ENCODE data around the gene TBX21.
"Not testable (repeated sequence)": the region's sequence is repeated elsewhere in the genome, so short reads cannot be mapped to it uniquely, and the experiment has no call there.

Gene TBX21

GRCh38 chr17:47757386-47757785 is 24.4 kb downstream of the TBX21 start:
- DNase-seq (ENCODE audit: extremely low spot score, insufficient read length, low read depth): no peak
- FAIRE-seq: no peak

GRCh38 chr17:47760409-47761140 is 27.5 kb downstream of the TBX21 start:
- FAIRE-seq (no peak), DNase-seq (ENCODE audit: extremely low spot score, insufficient read length, low read depth) (no peak)

GRCh38 chr17:47762728-47763127 is 29.7 kb downstream of the TBX21 start:
- no peak for FAIRE-seq
- DNase-seq (ENCODE audit: extremely low spot score, insufficient read length, low read depth): no peak

GRCh38 chr17:47763913-47764582 is 31.0 kb downstream of the TBX21 start:
- no peak for DNase-seq (ENCODE audit: extremely low spot score, insufficient read length, low read depth)
- no peak for FAIRE-seq

GRCh38 chr17:47773649-47774048 is 40.6 kb downstream of the TBX21 start:
- DNase-seq (ENCODE audit: extremely low spot score, insufficient read length, low read depth); FAIRE-seq: not testable (repeated sequence)

- DNase-seq (ENCODE audit: extremely low spot score, insufficient read length, low read depth) (no peak), FAIRE-seq (no peak)
Measured at GRCh38 chr17:47774331-47774730, 41.3 kb downstream of the TBX21 start.

- DNase-seq (ENCODE audit: extremely low spot score, insufficient read length, low read depth) (no peak), FAIRE-seq (no peak)
Measured at GRCh38 chr17:47774987-47775580, 42.0 kb downstream of the TBX21 start.

- FAIRE-seq: peak; percentile 85
- DNase-seq (ENCODE audit: extremely low spot score, insufficient read length, low read depth): peak; percentile 54
Measured at GRCh38 chr17:47776330-47777197, 43.5 kb downstream of the TBX21 start.

GRCh38 chr17:47778184-47778635 is 45.2 kb downstream of the TBX21 start:
- DNase-seq (ENCODE audit: extremely low spot score, insufficient read length, low read depth): no peak
- no peak for FAIRE-seq

GRCh38 chr17:47781397-47781796 is 48.4 kb downstream of the TBX21 start:
- DNase-seq (ENCODE audit: extremely low spot score, insufficient read length, low read depth) (no peak), FAIRE-seq (no peak)

GRCh38 chr17:47785538-47786123 is 52.6 kb downstream of the TBX21 start:
- no peak for DNase-seq (ENCODE audit: extremely low spot score, insufficient read length, low read depth)

GRCh38 chr17:47789611-47790561 is 56.9 kb downstream of the TBX21 start:
- FAIRE-seq (no peak), DNase-seq (ENCODE audit: extremely low spot score, insufficient read length, low read depth) (peak; percentile 46)

More at GRCh38 chr17:47785538-47786123, 52.6 kb downstream of the TBX21 start:
- FAIRE-seq: no peak

GRCh38 chr17:47791025-47791424 is 58.0 kb downstream of the TBX21 start:
- FAIRE-seq: no peak
- no peak for DNase-seq (ENCODE audit: extremely low spot score, insufficient read length, low read depth)

GRCh38 chr17:47792457-47792856 is 59.4 kb downstream of the TBX21 start:
- no peak for FAIRE-seq
- no peak for DNase-seq (ENCODE audit: extremely low spot score, insufficient read length, low read depth)

- DNase-seq (ENCODE audit: extremely low spot score, insufficient read length, low read depth) (no peak), FAIRE-seq (no peak)
Measured at GRCh38 chr17:47792979-47793378, 59.9 kb downstream of the TBX21 start.
